IPS-20b (cell line): ENCODE results near the gene CCDC152.
"Not testable (repeated sequence)": the region's sequence is repeated elsewhere in the genome, so short reads cannot be mapped to it uniquely, and the experiment has no call there.

Experiments
- H3K27ac ChIP-seq: one replicate; pipeline ENCODE4 v1.5.1; 2013; ENCODE audit warnings: low read length
- H3K27me3 ChIP-seq: 2 replicates; pipeline ENCODE4 v1.6.1; 2013; ENCODE audit warnings: mild to moderate bottlenecking, low read length, inconsistent platforms; ENCODE audit not compliant: insufficient read depth
- H3K36me3 ChIP-seq: 2 replicates; pipeline ENCODE4 v1.6.1; 2013; ENCODE audit warnings: low read depth, mild to moderate bottlenecking, inconsistent platforms, low read length, moderate library complexity; ENCODE audit not compliant: insufficient read depth
- H3K4me1 ChIP-seq: 2 replicates; pipeline ENCODE4 v1.6.1; 2013; ENCODE audit warnings: mild to moderate bottlenecking, control low read depth, inconsistent platforms, low read length, moderate library complexity; ENCODE audit not compliant: insufficient read depth
- H3K4me3 ChIP-seq: 2 replicates; pipeline ENCODE4 v1.5.1; 2013; ENCODE audit warnings: mild to moderate bottlenecking, low read length, inconsistent platforms
- H3K9ac ChIP-seq: 2 replicates; pipeline ENCODE4 v1.6.1; 2013; ENCODE audit warnings: low read depth, mild to moderate bottlenecking, inconsistent platforms, low read length, moderate library complexity
- H3K9me3 ChIP-seq: 2 replicates; pipeline ENCODE4 v1.6.1; 2013; ENCODE audit warnings: mild to moderate bottlenecking, low read depth, low read length, inconsistent platforms; ENCODE audit not compliant: insufficient read depth

CCDC152 gene

DNA sequence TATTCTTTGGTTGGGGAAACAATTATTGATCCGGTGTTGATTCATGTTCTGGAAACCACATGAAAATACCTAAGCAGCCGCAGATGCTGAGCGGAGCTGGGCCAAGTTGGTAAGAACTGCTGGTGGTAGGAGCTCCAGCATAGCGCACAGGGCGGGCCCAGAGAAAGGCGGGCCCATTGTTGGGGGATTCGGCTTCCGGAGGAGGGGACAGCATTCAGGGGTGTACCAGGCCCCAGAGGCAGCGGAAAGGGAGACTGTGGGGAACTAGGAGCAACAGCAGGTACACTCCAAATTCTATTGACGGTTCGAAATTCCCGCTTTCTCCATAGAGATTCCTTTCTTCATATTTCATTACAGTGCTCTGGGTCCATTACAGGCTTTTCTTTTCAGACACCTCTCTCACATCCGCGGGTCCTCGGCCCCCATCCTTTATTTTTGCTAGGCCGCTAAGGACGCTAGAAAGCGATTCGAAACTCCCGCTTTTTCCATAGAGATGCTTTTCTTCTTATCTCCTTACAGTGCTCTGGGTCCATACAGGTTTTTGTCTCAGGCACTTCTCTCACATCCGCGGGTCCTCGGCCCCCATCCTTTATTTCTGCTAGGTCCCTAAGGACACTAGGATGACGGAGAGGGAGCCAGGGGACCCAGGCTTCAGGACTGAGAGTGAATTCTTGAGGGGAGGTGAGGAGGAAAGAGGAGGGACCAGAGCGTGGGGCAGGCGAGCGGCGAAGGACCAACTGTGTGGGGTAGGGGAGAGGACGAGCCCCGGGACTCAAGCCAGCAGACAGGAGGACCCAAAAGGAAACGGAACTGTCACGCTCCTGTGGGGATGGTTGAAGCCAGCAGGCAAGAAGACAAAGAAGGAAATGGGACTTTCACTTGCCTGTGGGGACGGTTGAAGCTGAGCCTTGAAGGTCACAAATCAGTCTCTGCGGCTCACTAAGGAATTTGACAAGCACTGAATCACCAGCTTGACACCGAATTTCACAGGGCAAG is at the start of gene CCDC152:
Gene CCDC152, plus strand, starts transcription at position 213 of the 996 bp plus-strand sequence. CDS start 2,304 bp downstream, outside the sequence.
- no peaks in the 10 kb centered on the region for H3K36me3 ChIP-seq
- no peak within 1 kb of the TSS for H3K27ac ChIP-seq
- no peaks in the 10 kb centered on the region for H3K27me3 ChIP-seq
- H3K4me1 ChIP-seq: peaks cover 4% of the 10 kb centered on the region; the same call in 1 of the 2 replicates
- no peaks in the 10 kb centered on the region for H3K9me3 ChIP-seq
- H3K4me3 ChIP-seq: no peak within 1 kb of the TSS
- H3K9ac ChIP-seq: no peak within 1 kb of the TSS

DNA sequence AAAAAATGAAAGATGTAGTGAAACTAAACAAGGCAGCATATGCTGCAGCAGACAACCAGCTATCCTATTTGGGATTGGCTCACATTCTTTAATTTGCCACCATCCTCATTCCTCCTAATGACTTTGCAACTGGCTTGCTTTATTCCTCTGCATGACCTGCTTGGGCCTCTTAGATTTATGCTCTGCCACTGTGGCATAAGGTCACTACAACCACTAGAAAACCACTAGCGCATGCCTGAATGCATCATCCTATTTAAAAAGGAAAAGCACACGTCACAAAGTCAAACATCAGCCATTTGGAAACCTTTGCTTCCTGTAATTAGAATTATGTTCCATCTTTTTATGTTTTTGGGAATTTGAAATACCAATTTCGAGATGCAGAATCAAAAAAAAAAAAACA is 40.8 kb upstream of the CCDC152 start:
- Histone ChIP-seq H3K4me3 (no peak overlapping the region), H3K27me3 (no peaks in the 10 kb centered on the region), H3K9me3 (no peaks in the 10 kb centered on the region), H3K27ac (no peak overlapping the region), H3K9ac (no peak overlapping the region), H3K36me3 (no peaks in the 10 kb centered on the region), H3K4me1 (no peaks in the 10 kb centered on the region)

DNA sequence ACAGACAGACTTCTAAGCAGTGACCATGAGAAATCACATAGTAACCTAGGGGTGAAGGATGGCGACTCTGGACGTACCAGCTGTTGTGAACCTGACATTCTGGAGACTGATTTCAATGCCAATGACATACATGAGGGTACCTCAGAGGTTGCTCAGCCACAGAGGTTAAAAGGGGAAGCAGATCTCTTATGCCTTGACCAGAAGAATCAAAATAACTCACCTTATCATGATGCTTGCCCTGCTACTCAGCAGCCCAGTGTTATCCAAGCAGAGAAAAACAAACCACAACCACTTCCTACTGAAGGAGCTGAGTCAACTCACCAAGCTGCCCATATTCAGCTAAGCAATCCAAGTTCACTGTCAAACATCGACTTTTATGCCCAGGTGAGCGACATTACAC is 38.0 kb upstream of the CCDC152 start:
- H3K4me1 ChIP-seq: no peaks in the 10 kb centered on the region
- H3K36me3 ChIP-seq: no peaks in the 10 kb centered on the region
- no peak overlapping the region for H3K4me3 ChIP-seq
- H3K27ac ChIP-seq: no peak overlapping the region
- H3K27me3 ChIP-seq: no peaks in the 10 kb centered on the region
- no peaks in the 10 kb centered on the region for H3K9me3 ChIP-seq
- no peak overlapping the region for H3K9ac ChIP-seq

DNA sequence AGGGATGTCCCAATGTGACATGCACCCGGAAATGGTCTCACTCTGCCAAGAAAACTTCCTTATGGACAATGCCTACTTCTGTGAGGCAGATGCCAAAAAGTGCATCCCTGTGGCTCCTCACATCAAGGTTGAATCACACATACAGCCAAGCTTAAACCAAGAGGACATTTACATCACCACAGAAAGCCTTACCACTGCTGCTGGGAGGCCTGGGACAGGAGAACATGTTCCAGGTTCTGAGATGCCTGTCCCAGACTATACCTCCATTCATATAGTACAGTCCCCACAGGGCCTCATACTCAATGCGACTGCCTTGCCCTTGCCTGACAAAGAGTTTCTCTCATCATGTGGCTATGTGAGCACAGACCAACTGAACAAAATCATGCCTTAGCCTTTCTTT is 37.6 kb upstream of the CCDC152 start:
- H3K36me3 ChIP-seq: no peaks in the 10 kb centered on the region
- no peaks in the 10 kb centered on the region for H3K27me3 ChIP-seq
- H3K27ac ChIP-seq: no peak overlapping the region
- no peak overlapping the region for H3K9ac ChIP-seq
- no peaks in the 10 kb centered on the region for H3K9me3 ChIP-seq
- no peaks in the 10 kb centered on the region for H3K4me1 ChIP-seq
- H3K4me3 ChIP-seq: no peak overlapping the region

DNA sequence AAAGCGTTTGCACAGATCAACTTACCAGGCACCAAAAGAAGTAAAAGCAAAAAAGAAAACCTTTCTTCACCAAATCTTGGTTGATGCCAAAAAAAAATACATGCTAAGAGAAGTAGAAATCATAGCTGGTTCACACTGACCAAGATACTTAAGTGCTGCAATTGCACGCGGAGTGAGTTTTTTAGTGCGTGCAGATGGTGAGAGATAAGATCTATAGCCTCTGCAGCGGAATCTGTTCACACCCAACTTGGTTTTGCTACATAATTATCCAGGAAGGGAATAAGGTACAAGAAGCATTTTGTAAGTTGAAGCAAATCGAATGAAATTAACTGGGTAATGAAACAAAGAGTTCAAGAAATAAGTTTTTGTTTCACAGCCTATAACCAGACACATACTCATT is 36.4 kb upstream of the CCDC152 start:
- no peaks in the 10 kb centered on the region for H3K4me1 ChIP-seq
- no peak overlapping the region for H3K4me3 ChIP-seq
- no peaks in the 10 kb centered on the region for H3K27me3 ChIP-seq
- no peaks in the 10 kb centered on the region for H3K36me3 ChIP-seq
- H3K9ac ChIP-seq: no peak overlapping the region
- no peak overlapping the region for H3K27ac ChIP-seq
- H3K9me3 ChIP-seq: no peaks in the 10 kb centered on the region

GRCh38 chr5:42721484-42721883 is 35.1 kb upstream of the CCDC152 start:
- no peaks in the 10 kb centered on the region for H3K27me3 ChIP-seq
- no peaks in the 10 kb centered on the region for H3K36me3 ChIP-seq
- no peak overlapping the region for H3K27ac ChIP-seq
- no peaks in the 10 kb centered on the region for H3K4me1 ChIP-seq
- H3K9me3 ChIP-seq: no peaks in the 10 kb centered on the region
- no peak overlapping the region for H3K4me3 ChIP-seq
- no peak overlapping the region for H3K9ac ChIP-seq

GRCh38 chr5:42734531-42735058 is 22.0 kb upstream of the CCDC152 start:
- H3K27ac ChIP-seq, H3K36me3 ChIP-seq, H3K9me3 ChIP-seq, H3K4me3 ChIP-seq, H3K27me3 ChIP-seq, H3K9ac ChIP-seq, H3K4me1 ChIP-seq: not testable (repeated sequence)

- Histone ChIP-seq H3K4me1 (no peaks in the 10 kb centered on the region), H3K4me3 (no peak overlapping the region), H3K9ac (no peak overlapping the region), H3K36me3 (no peaks in the 10 kb centered on the region), H3K27me3 (no peaks in the 10 kb centered on the region), H3K27ac (no peak overlapping the region), H3K9me3 (no peaks in the 10 kb centered on the region)
Observed at GRCh38 chr5:42740920-42741319, 15.7 kb upstream of the CCDC152 start.

- Histone ChIP-seq H3K36me3 (no peaks in the 10 kb centered on the region), H3K27ac (no peak overlapping the region), H3K27me3 (no peaks in the 10 kb centered on the region), H3K9ac (no peak overlapping the region), H3K9me3 (no peaks in the 10 kb centered on the region), H3K4me3 (no peak overlapping the region), H3K4me1 (no peaks in the 10 kb centered on the region)
Observed at GRCh38 chr5:42745426-42745825, 11.2 kb upstream of the CCDC152 start.

DNA sequence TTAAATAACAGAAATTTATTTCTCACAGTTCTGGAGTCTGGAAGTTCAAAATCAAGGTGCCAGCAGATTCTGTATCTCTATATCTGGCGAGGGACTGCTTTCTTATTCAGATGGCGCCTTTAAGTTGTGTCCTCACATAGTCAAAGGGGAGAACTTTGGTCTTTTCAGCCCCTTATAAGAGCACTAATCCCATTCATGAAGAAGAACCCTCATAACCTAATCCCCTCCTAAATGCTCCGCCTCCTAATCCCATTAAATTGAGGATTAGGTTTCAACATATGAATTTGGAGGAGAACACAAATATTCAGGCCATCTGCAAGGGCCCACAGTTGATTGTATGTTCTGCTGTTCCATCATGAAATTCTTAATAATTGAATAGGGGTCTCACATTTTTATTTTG is 10.8 kb upstream of the CCDC152 start:
- Histone ChIP-seq H3K27ac (no peak overlapping the region), H3K9ac (no peak overlapping the region)

GRCh38 chr5:42749020-42749419 is 7.6 kb upstream of the CCDC152 start:
- no peaks in the 10 kb centered on the region for H3K9me3 ChIP-seq
- no peaks in the 10 kb centered on the region for H3K4me1 ChIP-seq
- H3K4me3 ChIP-seq: no peak overlapping the region
- no peaks in the 10 kb centered on the region for H3K36me3 ChIP-seq
- no peaks in the 10 kb centered on the region for H3K27me3 ChIP-seq
- H3K9ac ChIP-seq: no peak overlapping the region
- H3K27ac ChIP-seq: no peak overlapping the region

More for the DNA sequence above, 10.8 kb upstream of the CCDC152 start:
- no peaks in the 10 kb centered on the region for H3K4me1 ChIP-seq
- no peaks in the 10 kb centered on the region for H3K27me3 ChIP-seq
- no peaks in the 10 kb centered on the region for H3K9me3 ChIP-seq
- H3K36me3 ChIP-seq: no peaks in the 10 kb centered on the region
- no peak overlapping the region for H3K4me3 ChIP-seq

DNA sequence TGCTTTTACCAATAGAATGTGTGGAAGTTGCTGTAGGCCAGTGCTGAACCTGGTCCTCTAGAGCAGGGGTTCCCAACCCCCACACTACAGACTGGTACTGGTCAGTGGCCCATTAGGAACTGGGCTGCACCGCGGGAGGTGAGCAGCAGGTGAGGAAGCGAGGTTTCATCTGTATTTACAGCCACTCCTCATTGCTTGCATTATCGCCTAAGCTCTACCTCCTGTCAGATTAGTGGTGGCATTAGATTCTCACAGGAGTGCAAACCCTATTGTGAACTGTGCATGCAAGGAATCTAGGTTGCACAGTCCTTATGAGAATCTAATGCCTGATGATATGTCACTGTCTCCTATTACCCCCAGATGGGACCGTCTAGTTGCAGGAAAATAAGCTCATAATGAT is 6.1 kb upstream of the CCDC152 start:
- H3K9me3 ChIP-seq: no peaks in the 10 kb centered on the region
- no peak overlapping the region for H3K9ac ChIP-seq
- no peak overlapping the region for H3K27ac ChIP-seq
- no peak overlapping the region for H3K4me3 ChIP-seq
- no peaks in the 10 kb centered on the region for H3K36me3 ChIP-seq
- no peaks in the 10 kb centered on the region for H3K27me3 ChIP-seq
- H3K4me1 ChIP-seq: no peaks in the 10 kb centered on the region
